NCI-H2227 (cell line): ENCODE results near the gene ZNF532.
"Not testable (repeated sequence)": the region's sequence is repeated elsewhere in the genome, so short reads cannot be mapped to it uniquely, and the experiment has no call there.

Experiments used
- DNase-seq: peaks from one replicate; lab custom pipeline; 2025; ENCODE audit not compliant: unreplicated experiment; lab: John Stamatoyannopoulos, UW

ZNF532 gene

GRCh38 chr18:58901143-58901542 is 36.5 kb downstream of the ZNF532 start:
- no peak for DNase-seq

- DNase-seq: no peak
These were observed 37.1 kb downstream of the ZNF532 start for GRCh38 chr18:58901783-58902182.

- DNase-seq: no peak
These were observed 38.3 kb downstream of the ZNF532 start for GRCh38 chr18:58902961-58903360.

GRCh38 chr18:58903533-58903932 is 38.9 kb downstream of the ZNF532 start:
- no peak for DNase-seq

DNA sequence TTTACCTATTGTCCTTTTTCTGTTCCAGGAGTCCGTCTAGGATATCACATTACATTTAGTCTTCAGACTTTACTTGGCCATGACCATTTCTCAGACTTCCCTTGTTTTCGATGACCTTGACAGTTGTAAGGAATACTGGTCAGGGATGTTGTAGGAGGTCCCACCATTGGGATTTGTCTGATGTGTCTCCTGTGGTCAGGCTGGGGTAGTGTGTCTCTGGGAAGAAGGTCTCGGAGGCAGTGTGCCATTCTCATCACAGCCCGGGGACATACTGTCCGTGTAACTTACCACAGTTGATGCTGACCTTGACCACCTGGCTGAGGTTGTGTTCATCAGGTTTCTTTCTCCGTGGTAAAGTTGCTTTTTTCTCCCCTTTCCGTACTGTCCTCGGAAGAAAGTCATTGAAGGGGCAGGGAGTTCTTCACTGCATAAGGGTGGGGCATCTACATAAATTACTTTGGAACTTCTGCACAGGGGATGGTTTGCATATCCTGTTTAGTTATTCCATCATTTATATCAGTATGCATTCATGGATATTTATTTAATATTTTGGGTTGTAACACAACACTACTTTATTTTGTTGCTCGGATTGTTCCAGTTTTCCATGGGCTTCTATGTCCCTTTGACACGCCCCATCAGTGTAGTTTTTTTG is 41.2 kb downstream of the ZNF532 start:
- no peak for DNase-seq

DNA sequence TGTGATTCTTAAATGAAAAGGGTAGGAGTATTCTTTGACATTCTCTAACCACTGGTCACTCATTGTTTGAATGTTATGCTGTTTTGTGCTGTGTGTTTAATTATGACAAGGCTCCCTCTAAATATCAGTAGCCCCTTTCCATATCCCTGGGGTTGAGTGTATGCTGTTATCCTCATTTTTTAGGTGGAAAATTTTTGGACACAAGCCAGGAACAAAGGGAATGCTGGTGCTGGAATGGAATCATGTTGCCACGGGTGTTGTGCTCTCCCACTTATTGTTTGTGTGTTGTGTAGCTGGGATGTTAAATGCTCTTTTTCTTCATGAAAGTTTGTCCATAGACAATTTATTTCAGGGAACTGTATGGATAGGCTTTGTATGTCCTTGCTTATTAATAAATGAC is 43.3 kb downstream of the ZNF532 start:
- no peak for DNase-seq

- no peak for DNase-seq
These were observed 44.8 kb downstream of the ZNF532 start for GRCh38 chr18:58909521-58909920.

GRCh38 chr18:58911241-58911640 is 46.6 kb downstream of the ZNF532 start:
- DNase-seq: no peak

- DNase-seq: peak; percentile 46
These were observed 47.1 kb downstream of the ZNF532 start for GRCh38 chr18:58911766-58912165.

DNA sequence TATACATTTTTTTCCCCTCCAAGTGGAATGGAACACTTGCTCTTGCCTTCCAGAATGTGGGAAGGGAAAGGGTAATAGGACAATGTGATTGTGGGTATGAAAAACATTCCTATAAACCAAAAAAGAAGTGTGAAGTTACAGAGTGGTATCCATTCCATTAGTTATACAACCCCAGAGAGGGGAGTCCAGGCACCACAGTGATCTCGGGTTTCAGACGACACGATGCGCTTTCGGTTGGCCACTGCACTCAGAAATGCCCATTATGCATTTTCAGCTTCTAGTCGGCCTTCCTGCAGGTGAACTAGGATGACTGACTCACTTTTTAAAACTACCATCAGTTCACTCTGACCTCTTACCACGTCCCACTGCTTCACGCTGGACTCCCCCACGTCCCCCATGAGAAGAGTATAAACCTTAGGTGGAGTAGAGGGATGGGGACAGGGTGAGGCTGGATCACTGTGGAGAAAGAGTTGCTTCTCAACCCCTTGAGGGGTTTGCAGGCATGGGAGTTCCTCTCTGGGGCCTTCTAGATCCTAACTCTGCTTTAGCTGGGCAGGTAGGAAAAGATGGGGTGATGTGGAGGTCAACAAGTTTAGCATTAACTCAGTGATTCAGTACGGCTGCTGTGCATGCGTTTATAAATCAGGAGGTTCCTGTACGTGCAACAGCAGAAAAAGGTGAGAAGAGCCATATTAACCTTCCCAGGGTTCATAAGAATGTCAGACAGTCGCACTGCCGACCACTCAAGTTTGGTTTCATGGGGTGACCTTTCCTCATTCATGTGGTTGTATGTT is 50.5 kb downstream of the ZNF532 start:
- no peak for DNase-seq

- no peak for DNase-seq
These were observed 51.3 kb downstream of the ZNF532 start for GRCh38 chr18:58915995-58916394.

DNA sequence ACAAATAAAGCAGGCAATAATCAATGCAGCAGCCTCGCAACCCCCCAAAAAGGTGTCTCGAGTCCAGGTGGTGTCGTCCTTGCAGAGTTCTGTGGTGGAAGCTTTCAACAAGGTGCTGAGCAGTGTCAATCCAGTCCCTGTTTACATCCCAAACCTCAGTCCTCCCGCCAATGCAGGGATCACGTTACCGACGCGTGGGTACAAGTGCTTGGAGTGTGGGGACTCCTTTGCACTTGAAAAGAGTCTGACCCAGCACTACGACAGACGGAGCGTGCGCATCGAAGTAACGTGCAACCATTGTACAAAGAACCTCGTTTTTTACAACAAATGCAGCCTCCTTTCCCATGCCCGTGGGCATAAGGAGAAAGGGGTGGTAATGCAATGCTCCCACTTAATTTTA is 55.3 kb downstream of the ZNF532 start:
- not testable (repeated sequence) for DNase-seq

DNA sequence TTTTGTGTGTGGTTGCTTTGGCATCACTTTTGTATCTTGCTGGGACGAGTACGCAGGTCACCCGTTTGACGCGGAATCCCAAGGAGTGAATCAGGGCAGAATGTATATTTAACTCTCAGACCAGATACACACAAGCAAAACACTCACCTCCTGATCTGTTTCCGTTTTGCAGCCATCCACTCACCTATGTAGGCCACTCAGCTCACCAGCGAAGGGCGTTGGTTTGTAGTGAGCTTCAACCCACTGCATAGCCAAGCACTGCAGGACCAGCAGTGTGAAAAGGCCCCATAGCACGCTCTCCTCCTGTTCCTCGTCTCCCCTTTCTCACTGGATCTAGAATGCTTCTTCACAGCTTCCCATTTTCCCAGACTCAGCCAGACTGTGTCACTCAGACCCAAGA is 58.3 kb downstream of the ZNF532 start:
- no peak for DNase-seq

- no peak for DNase-seq
These were observed 59.8 kb downstream of the ZNF532 start for GRCh38 chr18:58924473-58924872.

DNA sequence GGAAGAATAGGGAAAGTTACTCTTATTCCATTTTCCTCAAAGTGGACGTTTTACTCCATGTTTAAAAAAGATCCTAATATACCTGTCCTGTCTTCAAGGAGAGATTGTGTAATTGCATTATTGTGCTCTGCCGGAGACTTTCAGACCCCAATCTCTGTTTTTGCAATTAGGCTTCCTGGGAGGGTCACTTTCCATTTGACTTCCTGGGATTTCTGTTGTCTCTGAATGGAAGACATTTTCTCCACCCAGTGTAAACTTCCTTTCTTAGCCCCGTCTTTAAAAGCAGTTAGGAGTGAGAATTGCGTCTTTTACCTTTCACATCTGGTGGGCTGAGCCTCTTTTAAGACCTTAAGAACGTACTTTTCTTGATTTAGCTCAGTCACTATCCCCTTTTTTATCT is 63.0 kb downstream of the ZNF532 start:
- DNase-seq: no peak

GRCh38 chr18:58928386-58928785 is 63.7 kb downstream of the ZNF532 start:
- no peak for DNase-seq

DNA sequence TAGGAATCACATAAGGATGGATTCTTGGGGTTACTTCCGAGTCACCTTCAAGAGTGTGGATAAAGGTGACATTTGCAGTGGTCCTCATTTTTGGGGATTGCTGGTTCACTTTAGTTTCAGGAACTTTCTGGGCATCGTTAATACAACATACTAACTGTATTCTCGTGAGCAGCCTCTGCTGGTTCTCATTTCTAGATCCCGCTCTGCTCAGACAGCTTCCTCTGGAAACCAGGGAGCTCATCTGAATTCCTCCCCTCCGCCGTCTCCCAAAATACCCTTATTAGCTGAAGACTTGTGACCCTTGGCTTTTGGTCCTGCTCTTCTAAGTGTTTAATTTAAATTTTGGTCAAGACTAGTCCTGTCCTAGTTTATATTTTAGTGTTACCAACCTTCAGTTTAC is 64.5 kb downstream of the ZNF532 start:
- DNase-seq: no peak

GRCh38 chr18:58934356-58934755 is 69.7 kb downstream of the ZNF532 start:
- no peak for DNase-seq

DNA sequence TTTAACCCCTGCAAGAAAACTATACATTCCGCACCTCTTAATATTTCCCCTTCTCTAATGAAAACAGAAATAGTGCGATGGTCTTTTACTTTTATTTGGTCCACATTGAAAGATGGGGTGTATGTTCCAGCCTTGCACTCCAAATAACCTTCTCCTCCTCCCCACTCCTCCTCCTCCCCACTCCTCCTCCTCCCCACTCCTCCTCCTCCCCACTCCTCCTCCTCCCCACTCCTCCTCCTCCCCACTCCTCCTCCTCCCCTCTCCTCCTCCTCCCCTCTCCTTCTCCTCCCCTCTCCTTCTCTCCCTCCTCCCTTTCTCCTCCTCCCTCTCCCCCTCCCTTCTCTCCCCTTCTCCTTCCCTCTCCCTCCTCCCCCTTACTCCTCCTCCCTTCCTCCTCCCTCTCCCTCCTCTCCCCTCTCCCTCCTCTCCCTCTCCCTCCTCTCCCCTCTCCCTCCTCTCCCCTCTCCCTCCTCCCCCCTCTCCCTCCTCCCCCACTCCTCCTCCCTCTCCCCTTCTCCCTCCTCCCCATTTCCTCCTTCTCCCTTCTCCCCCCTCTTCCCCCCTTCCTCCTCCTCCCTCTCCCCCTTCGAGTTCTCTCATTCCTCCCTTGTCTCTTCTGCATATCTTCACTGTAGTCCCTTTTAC is 70.4 kb downstream of the ZNF532 start:
- no peak for DNase-seq

- no peak for DNase-seq
These were observed 72.6 kb downstream of the ZNF532 start for GRCh38 chr18:58937071-58937886.

- no peak for DNase-seq
These were observed 73.2 kb downstream of the ZNF532 start for GRCh38 chr18:58937887-58938267.
